ENCODE data around the gene NCK1. TPM values are rescaled to one million over a fixed set of nuclear protein-coding genes. Genes with fewer than 3 reads are reported as not detected.
A peak's percentile ranks its signal among the peaks of the same experiment; 100 is the strongest.

The NCK1 gene
- total and polyA plus RNA-seq, 2 of the 13 experiments (the other 11 are each of a cell fraction or from before 2014, with no cell fraction given): 14.7 to 30.4 TPM

DNA sequence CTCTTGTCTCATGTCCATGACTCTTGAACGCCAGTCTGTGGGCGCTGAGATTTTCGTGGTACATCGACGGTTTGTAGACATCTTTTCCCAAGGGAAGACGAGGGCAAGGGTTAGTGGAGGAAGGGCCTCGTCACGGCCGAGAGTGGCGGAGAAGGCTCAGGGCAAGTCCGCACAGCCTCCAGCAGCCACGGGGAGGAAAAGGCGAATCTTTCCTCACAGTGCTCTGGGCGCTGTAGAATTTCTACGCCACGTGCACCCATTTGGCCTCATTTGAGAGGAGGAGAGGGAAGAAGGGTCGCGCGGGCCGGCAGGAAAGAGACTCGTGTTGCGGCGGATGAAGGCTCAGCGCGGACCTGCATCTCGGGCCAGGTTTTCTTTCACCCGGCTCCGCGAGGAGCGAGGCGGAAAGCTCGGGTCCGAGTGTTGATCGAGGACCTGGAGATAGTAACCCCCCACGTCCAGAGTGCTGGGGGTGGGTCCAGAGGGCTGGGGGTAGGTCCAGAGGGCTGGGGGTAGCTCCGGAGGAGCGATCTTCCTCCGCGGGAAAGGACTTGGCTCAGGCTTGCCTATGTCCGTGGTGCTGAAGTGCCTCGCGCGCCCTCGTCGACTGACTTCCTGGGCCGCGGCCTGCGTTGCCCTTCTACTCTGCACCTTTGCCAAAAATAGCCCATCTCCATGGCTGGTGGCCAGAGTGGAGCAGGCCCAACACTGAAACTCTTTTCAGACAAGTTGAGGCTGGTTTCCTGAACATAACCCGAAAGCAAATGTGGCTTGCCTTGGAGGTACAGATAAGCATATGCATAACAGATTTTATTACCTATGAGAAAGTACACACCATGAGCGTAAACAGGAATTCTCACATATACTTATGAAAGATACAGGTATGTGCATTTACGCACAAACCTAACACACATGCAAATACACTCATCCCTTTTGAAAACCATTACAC lies 42.0 kb upstream of the NCK1 start (continued):
- TF ChIP-seq, protein P1, sequence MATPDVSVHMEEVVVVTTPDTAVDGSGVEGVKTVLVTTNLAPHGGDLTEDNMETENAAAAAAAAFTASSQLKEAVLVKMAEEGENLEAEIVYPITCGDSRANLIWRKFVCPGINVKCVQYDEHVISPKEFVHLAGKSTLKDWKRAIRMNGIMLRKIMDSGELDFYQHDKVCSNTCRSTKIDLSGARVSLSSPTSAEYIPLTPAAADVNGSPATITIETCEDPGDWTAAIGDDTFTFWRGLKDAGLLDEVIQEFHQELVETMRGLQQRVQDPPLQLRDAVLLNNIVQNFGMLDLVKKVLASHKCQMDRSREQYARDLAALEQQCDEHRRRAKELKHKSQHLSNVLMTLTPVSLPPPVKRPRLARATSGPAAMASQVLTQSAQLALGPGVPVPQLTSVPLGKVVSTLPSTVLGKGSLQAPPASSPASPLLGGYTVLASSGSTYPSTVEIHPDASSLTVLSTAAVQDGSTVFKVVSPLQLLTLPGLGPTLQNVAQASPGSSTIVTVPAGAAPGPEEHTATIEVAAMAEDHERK (CRISPR knock-in tag; IDR thresholded peaks at IDR 0.05; ENCODE audit: low read depth): no peak
- TF ChIP-seq, protein P2, sequence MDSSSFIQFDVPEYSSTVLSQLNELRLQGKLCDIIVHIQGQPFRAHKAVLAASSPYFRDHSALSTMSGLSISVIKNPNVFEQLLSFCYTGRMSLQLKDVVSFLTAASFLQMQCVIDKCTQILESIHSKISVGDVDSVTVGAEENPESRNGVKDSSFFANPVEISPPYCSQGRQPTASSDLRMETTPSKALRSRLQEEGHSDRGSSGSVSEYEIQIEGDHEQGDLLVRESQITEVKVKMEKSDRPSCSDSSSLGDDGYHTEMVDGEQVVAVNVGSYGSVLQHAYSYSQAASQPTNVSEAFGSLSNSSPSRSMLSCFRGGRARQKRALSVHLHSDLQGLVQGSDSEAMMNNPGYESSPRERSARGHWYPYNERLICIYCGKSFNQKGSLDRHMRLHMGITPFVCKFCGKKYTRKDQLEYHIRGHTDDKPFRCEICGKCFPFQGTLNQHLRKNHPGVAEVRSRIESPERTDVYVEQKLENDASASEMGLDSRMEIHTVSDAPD (CRISPR knock-in tag; IDR thresholded peaks at IDR 0.05): no peak
- no peak for TF ChIP-seq NFATC3 (CRISPR knock-in tag; IDR thresholded peaks at IDR 0.05)
- no peak; the same call in 1 of the 2 replicates for TF ChIP-seq KAT8 (CRISPR knock-in tag; IDR thresholded peaks at IDR 0.05)
- TF ChIP-seq ZNF879 (CRISPR knock-in tag; IDR thresholded peaks at IDR 0.05): no peak
- no peak for TF ChIP-seq ZNF788 (CRISPR knock-in tag; IDR thresholded peaks at IDR 0.05; ENCODE audit: borderline replicate concordance)
- no peak for TF ChIP-seq FOXP1 (IDR thresholded peaks at IDR 0.05)
- TF ChIP-seq FOXP1 (CRISPR knock-in tag; IDR thresholded peaks at IDR 0.05): no peak
- TF ChIP-seq EHMT2 (IDR thresholded peaks at IDR 0.05; ENCODE audit: borderline replicate concordance, low read depth, low read length): no peak; the same call in 1 of the 2 replicates
- TF ChIP-seq TBX2 (CRISPR knock-in tag; IDR thresholded peaks at IDR 0.05; ENCODE audit: borderline replicate concordance): peak; percentile 69; the same call in 1 of the 2 replicates
- TF ChIP-seq ZNF781 (CRISPR knock-in tag; IDR thresholded peaks at IDR 0.05; ENCODE audit: borderline replicate concordance, not compliant biosample characterization): no peak
- TF ChIP-seq ZSCAN31 (CRISPR knock-in tag; IDR thresholded peaks at IDR 0.05; ENCODE audit: low read depth): peak; percentile 77; the same call in 1 of the 2 replicates
- TF ChIP-seq NR1H2 (CRISPR knock-in tag; IDR thresholded peaks at IDR 0.05; ENCODE audit: borderline replicate concordance, low read depth): no peak
- TF ChIP-seq, protein P3, sequence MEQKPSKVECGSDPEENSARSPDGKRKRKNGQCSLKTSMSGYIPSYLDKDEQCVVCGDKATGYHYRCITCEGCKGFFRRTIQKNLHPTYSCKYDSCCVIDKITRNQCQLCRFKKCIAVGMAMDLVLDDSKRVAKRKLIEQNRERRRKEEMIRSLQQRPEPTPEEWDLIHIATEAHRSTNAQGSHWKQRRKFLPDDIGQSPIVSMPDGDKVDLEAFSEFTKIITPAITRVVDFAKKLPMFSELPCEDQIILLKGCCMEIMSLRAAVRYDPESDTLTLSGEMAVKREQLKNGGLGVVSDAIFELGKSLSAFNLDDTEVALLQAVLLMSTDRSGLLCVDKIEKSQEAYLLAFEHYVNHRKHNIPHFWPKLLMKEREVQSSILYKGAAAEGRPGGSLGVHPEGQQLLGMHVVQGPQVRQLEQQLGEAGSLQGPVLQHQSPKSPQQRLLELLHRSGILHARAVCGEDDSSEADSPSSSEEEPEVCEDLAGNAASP (CRISPR knock-in tag; IDR thresholded peaks at IDR 0.05; ENCODE audit: borderline replicate concordance): no peak
- peak; percentile 69; the same call in 1 of the 2 replicates for TF ChIP-seq ZNF776 (CRISPR knock-in tag; IDR thresholded peaks at IDR 0.05)
- TF ChIP-seq CENPT (CRISPR knock-in tag; IDR thresholded peaks at IDR 0.05; ENCODE audit: low read depth): no peak
- TF ChIP-seq ZNF468 (CRISPR knock-in tag; IDR thresholded peaks at IDR 0.05): no peak
- TF ChIP-seq, protein P4, sequence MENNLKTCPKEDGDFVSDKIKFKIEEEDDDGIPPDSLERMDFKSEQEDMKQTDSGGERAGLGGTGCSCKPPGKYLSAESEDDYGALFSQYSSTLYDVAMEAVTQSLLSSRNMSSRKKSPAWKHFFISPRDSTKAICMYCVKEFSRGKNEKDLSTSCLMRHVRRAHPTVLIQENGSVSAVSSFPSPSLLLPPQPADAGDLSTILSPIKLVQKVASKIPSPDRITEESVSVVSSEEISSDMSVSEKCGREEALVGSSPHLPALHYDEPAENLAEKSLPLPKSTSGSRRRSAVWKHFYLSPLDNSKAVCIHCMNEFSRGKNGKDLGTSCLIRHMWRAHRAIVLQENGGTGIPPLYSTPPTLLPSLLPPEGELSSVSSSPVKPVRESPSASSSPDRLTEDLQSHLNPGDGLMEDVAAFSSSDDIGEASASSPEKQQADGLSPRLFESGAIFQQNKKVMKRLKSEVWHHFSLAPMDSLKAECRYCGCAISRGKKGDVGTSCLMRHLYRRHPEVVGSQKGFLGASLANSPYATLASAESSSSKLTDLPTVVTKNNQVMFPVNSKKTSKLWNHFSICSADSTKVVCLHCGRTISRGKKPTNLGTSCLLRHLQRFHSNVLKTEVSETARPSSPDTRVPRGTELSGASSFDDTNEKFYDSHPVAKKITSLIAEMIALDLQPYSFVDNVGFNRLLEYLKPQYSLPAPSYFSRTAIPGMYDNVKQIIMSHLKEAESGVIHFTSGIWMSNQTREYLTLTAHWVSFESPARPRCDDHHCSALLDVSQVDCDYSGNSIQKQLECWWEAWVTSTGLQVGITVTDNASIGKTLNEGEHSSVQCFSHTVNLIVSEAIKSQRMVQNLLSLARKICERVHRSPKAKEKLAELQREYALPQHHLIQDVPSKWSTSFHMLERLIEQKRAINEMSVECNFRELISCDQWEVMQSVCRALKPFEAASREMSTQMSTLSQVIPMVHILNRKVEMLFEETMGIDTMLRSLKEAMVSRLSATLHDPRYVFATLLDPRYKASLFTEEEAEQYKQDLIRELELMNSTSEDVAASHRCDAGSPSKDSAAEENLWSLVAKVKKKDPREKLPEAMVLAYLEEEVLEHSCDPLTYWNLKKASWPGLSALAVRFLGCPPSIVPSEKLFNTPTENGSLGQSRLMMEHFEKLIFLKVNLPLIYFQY (CRISPR knock-in tag; IDR thresholded peaks at IDR 0.05; ENCODE audit: borderline replicate concordance): no peak
- TF ChIP-seq POGZ (CRISPR knock-in tag; IDR thresholded peaks at IDR 0.05): peak; percentile 51; the same call in 1 of the 2 replicates
- no peak for TF ChIP-seq ZNF264 (CRISPR knock-in tag; IDR thresholded peaks at IDR 0.05)
